ENCODE measurements around the gene BTD.

The BTD gene

DNA sequence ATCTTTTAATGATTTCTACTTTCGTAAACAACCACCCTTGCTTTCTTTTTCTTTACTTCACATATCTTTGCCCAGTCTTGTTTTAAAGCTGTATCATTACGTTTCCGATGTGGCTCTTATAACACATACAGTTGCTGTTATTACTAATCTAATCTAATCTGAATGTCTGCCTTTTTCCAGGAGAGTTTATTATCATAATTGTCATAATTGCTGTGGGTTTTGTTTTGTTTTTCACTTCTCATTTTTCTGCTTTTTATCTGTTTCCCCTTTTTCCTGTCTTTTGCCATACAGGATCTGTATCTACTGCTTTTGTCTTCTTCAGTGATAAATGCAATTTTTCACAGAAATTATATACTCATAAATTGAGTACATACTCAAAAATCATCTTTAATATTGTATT, 25.1 kb upstream of the BTD start:
- no peak for ATAC-seq
- no peak for TF ChIP-seq POU6F1 (CRISPR knock-in tag; IDR thresholded peaks at IDR 0.05; ENCODE audit: borderline replicate concordance, low read depth)
- no peak for TF ChIP-seq CSDC2 (CRISPR knock-in tag; IDR thresholded peaks at IDR 0.05)
- no peak for TF ChIP-seq ISL1 (CRISPR knock-in tag; IDR thresholded peaks at IDR 0.05)
- no peak for TF ChIP-seq ARNTL (CRISPR knock-in tag; IDR thresholded peaks at IDR 0.05; ENCODE audit: borderline replicate concordance, low read depth)
- no peak for TF ChIP-seq PATZ1 (CRISPR knock-in tag; IDR thresholded peaks at IDR 0.05; ENCODE audit: borderline replicate concordance)
- TF ChIP-seq ZFP30 (CRISPR knock-in tag; IDR thresholded peaks at IDR 0.05) = no peak
- TF ChIP-seq, protein P1, sequence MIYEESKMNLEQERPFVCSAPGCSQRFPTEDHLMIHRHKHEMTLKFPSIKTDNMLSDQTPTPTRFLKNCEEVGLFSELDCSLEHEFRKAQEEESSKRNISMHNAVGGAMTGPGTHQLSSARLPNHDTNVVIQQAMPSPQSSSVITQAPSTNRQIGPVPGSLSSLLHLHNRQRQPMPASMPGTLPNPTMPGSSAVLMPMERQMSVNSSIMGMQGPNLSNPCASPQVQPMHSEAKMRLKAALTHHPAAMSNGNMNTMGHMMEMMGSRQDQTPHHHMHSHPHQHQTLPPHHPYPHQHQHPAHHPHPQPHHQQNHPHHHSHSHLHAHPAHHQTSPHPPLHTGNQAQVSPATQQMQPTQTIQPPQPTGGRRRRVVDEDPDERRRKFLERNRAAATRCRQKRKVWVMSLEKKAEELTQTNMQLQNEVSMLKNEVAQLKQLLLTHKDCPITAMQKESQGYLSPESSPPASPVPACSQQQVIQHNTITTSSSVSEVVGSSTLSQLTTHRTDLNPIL (CRISPR knock-in tag; IDR thresholded peaks at IDR 0.05; ENCODE audit: low read depth) = no peak
- no peak for TF ChIP-seq ZC3H10 (CRISPR knock-in tag; IDR thresholded peaks at IDR 0.05)
- no peak for TF ChIP-seq RARB (CRISPR knock-in tag; IDR thresholded peaks at IDR 0.05)
- TF ChIP-seq ESRRG (CRISPR knock-in tag; IDR thresholded peaks at IDR 0.05) = no peak
- TF ChIP-seq PPARA (CRISPR knock-in tag; IDR thresholded peaks at IDR 0.05; ENCODE audit: borderline replicate concordance) = no peak
- TF ChIP-seq BACH2 (CRISPR knock-in tag; IDR thresholded peaks at IDR 0.05; ENCODE audit: borderline replicate concordance) = no peak
- TF ChIP-seq TCF4 (CRISPR knock-in tag; IDR thresholded peaks at IDR 0.05; ENCODE audit: borderline replicate concordance) = no peak
- TF ChIP-seq ZFP3 (CRISPR knock-in tag; IDR thresholded peaks at IDR 0.05) = no peak
- no peak for TF ChIP-seq ZNF565 (CRISPR knock-in tag; conservative IDR thresholded peaks at IDR 0.05; ENCODE audit: low read depth)
- no peak for TF ChIP-seq ZNF70 (CRISPR knock-in tag; IDR thresholded peaks at IDR 0.05)
- TF ChIP-seq, protein P2, sequence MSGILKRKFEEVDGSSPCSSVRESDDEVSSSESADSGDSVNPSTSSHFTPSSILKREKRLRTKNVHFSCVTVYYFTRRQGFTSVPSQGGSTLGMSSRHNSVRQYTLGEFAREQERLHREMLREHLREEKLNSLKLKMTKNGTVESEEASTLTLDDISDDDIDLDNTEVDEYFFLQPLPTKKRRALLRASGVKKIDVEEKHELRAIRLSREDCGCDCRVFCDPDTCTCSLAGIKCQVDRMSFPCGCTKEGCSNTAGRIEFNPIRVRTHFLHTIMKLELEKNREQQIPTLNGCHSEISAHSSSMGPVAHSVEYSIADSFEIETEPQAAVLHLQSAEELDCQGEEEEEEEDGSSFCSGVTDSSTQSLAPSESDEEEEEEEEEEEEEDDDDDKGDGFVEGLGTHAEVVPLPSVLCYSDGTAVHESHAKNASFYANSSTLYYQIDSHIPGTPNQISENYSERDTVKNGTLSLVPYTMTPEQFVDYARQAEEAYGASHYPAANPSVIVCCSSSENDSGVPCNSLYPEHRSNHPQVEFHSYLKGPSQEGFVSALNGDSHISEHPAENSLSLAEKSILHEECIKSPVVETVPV (CRISPR knock-in tag; IDR thresholded peaks at IDR 0.05) = no peak
- no peak for TF ChIP-seq ZNF8 (CRISPR knock-in tag; IDR thresholded peaks at IDR 0.05)

GRCh38 chr3:15578289-15578867, 23.2 kb upstream of the BTD start:
- TF ChIP-seq ZFP30 (CRISPR knock-in tag; IDR thresholded peaks at IDR 0.05) = no peak
- no peak for TF ChIP-seq ZFP3 (CRISPR knock-in tag; IDR thresholded peaks at IDR 0.05)
- no peak for TF ChIP-seq CSDC2 (CRISPR knock-in tag; IDR thresholded peaks at IDR 0.05)
- no peak for TF ChIP-seq BACH2 (CRISPR knock-in tag; IDR thresholded peaks at IDR 0.05; ENCODE audit: borderline replicate concordance)
- TF ChIP-seq PATZ1 (CRISPR knock-in tag; IDR thresholded peaks at IDR 0.05; ENCODE audit: borderline replicate concordance) = no peak
- no peak for TF ChIP-seq ZNF565 (CRISPR knock-in tag; conservative IDR thresholded peaks at IDR 0.05; ENCODE audit: low read depth)
- TF ChIP-seq TCF4 (CRISPR knock-in tag; IDR thresholded peaks at IDR 0.05; ENCODE audit: borderline replicate concordance) = no peak
- TF ChIP-seq ISL1 (CRISPR knock-in tag; IDR thresholded peaks at IDR 0.05) = no peak
- no peak for TF ChIP-seq TOX (CRISPR knock-in tag; IDR thresholded peaks at IDR 0.05; ENCODE audit: borderline replicate concordance)
- no peak for TF ChIP-seq SNAI2 (CRISPR knock-in tag; IDR thresholded peaks at IDR 0.05)
- TF ChIP-seq ESRRG (CRISPR knock-in tag; IDR thresholded peaks at IDR 0.05) = no peak
- TF ChIP-seq GLIS3 (CRISPR knock-in tag; IDR thresholded peaks at IDR 0.05) = no peak
- no peak for TF ChIP-seq OSR1 (CRISPR knock-in tag; IDR thresholded peaks at IDR 0.05)
- no peak for TF ChIP-seq RARB (CRISPR knock-in tag; IDR thresholded peaks at IDR 0.05)
- TF ChIP-seq ZNF70 (CRISPR knock-in tag; IDR thresholded peaks at IDR 0.05) = no peak
- TF ChIP-seq ZNF8 (CRISPR knock-in tag; IDR thresholded peaks at IDR 0.05) = no peak
- TF ChIP-seq ARNTL (CRISPR knock-in tag; IDR thresholded peaks at IDR 0.05; ENCODE audit: borderline replicate concordance, low read depth) = no peak
- no peak for TF ChIP-seq TSHZ2 (CRISPR knock-in tag; IDR thresholded peaks at IDR 0.05)
- TF ChIP-seq PPARA (CRISPR knock-in tag; IDR thresholded peaks at IDR 0.05; ENCODE audit: borderline replicate concordance) = no peak
- TF ChIP-seq ZC3H10 (CRISPR knock-in tag; IDR thresholded peaks at IDR 0.05) = no peak
- no peak; the same call in 2 of the 3 replicates for ATAC-seq

Data from SK-N-SH treated with all-trans-retinoic acid at 6 μM for 48 hours (cell line).